Trophoblast cell (in vitro differentiated cells and primary cell): ENCODE results near the gene CHD6.

Experiments
- DNase-seq, 2 donors: peaks; one replicate each; pipeline ENCODE4 v3.0.0-alpha.2; 2016
- H2AFZ ChIP-seq: 2 replicates; pipeline ENCODE4 v1.6.1; 2013; ENCODE audit warnings: low read length, moderate library complexity, mild to moderate bottlenecking; ENCODE audit not compliant: insufficient read depth, poor library complexity
- H2AK5ac ChIP-seq: 2 replicates; pipeline ENCODE4 v1.6.1; 2013; ENCODE audit warnings: mild to moderate bottlenecking, low read length
- H2BK120ac ChIP-seq: 2 replicates; pipeline ENCODE4 v1.6.1; 2013; ENCODE audit warnings: low read length, mild to moderate bottlenecking, moderate library complexity; ENCODE audit not compliant: insufficient read depth, poor library complexity
- H2BK12ac ChIP-seq: 2 replicates; pipeline ENCODE4 v1.6.1; 2013; ENCODE audit warnings: mild to moderate bottlenecking, low read length, moderate library complexity
- H2BK5ac ChIP-seq: 2 replicates; pipeline ENCODE4 v1.6.1; 2013; ENCODE audit warnings: low read length, low read depth, moderate library complexity, mild to moderate bottlenecking; ENCODE audit not compliant: poor library complexity
- H3K14ac ChIP-seq: 2 replicates; pipeline ENCODE4 v1.6.1; 2013; ENCODE audit warnings: mild to moderate bottlenecking, low read length
- H3K18ac ChIP-seq: 2 replicates; pipeline ENCODE4 v1.6.1; 2013; ENCODE audit warnings: mild to moderate bottlenecking, low read length
- H3K23ac ChIP-seq: 2 replicates; pipeline ENCODE4 v1.6.1; 2013; ENCODE audit warnings: low read length
- H3K27ac ChIP-seq: 2 replicates; pipeline ENCODE4 v1.5.1; 2013; ENCODE audit warnings: low read depth, mild to moderate bottlenecking, inconsistent platforms, low read length, moderate library complexity
- H3K27me3 ChIP-seq: 2 replicates; pipeline ENCODE4 v1.6.1; 2013; ENCODE audit warnings: inconsistent platforms, mild to moderate bottlenecking, low read length, moderate library complexity; ENCODE audit not compliant: insufficient read depth
- H3K36me3 ChIP-seq, 2 experiments: 1 replicate in 1 of 2; 2 replicates in 1 of 2; pipeline ENCODE4 v1.6.1; 2013; ENCODE audit warnings: low read length in 2 of 2, mild to moderate bottlenecking in 2 of 2, moderate library complexity in 1 of 2; ENCODE audit not compliant: insufficient read depth in 2 of 2, control insufficient read depth in 1 of 2
- H3K4ac ChIP-seq: 2 replicates; pipeline ENCODE4 v1.6.1; 2013; ENCODE audit warnings: low read depth, mild to moderate bottlenecking, low read length, moderate library complexity
- H3K4me1 ChIP-seq, 2 experiments: 1 replicate in 1 of 2; 2 replicates in 1 of 2; pipeline ENCODE4 v1.6.1; 2013; ENCODE audit warnings: low read length in 2 of 2, mild to moderate bottlenecking in 2 of 2, moderate library complexity in 1 of 2; ENCODE audit not compliant: insufficient read depth in 2 of 2, control insufficient read depth in 1 of 2
- H3K4me2 ChIP-seq: 2 replicates; pipeline ENCODE4 v1.6.1; 2013; ENCODE audit warnings: inconsistent platforms, mild to moderate bottlenecking, low read length, moderate library complexity
- H3K4me3 ChIP-seq: 2 replicates; pipeline ENCODE4 v1.5.1; 2013; ENCODE audit warnings: mild to moderate bottlenecking, low read depth, low read length, inconsistent platforms
- H3K79me1 ChIP-seq: one replicate; pipeline ENCODE4 v1.6.1; 2013; ENCODE audit warnings: low read length
- H3K79me2 ChIP-seq: 2 replicates; pipeline ENCODE4 v1.6.1; 2013; ENCODE audit warnings: low read length, mild to moderate bottlenecking; ENCODE audit not compliant: control insufficient read depth, insufficient read depth, poor library complexity
- H3K9ac ChIP-seq: 2 replicates; pipeline ENCODE4 v1.6.1; 2013; ENCODE audit warnings: mild to moderate bottlenecking, low read length
- H3K9me3 ChIP-seq: 2 replicates; pipeline ENCODE4 v1.6.1; 2013; ENCODE audit warnings: low read depth, mild to moderate bottlenecking, control low read depth, inconsistent platforms, low read length; ENCODE audit not compliant: insufficient read depth
- H4K12ac ChIP-seq: 2 replicates; pipeline ENCODE4 v1.6.1; 2013; ENCODE audit warnings: low read depth, mild to moderate bottlenecking, low read length, moderate library complexity
- H4K8ac ChIP-seq: 2 replicates; pipeline ENCODE4 v1.6.1; 2013; ENCODE audit warnings: low read depth, mild to moderate bottlenecking, low read length, moderate library complexity
- H4K91ac ChIP-seq: one replicate; pipeline ENCODE4 v1.6.1; 2013; ENCODE audit warnings: low read depth, mild to moderate bottlenecking, low read length, moderate library complexity
- WGBS: extraction: QIAGEN DNeasy Blood & Tissue Kit; methylation state at CpG from one replicate; pipeline ENCODE4 v1.1.7; 2013; ENCODE audit warnings: missing lambda C conversion rate; ENCODE audit not compliant: insufficient read length, insufficient coverage; ENCODE audit errors: extremely low coverage; 5-methylcytosine and 5-hydroxymethylcytosine counted together

Gene CHD6

DNA sequence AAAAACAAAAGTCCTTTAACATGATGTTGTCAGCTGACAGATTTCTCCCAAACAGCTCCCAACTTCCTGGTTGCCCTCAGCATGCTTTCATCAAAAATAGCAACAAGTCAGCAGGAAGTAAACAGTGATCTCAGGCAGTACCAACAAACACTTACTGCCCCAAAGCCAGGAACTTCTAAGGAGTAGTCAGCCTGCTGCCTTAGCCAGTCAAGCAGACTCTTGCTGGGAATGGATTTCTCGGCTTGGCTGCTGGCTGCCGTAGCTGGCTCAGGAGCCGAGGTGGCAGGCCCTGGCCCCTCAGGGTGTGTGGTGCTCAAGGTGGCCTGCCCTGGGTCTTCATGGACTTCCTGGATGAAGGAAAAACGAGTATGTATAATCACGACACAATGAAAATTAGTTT lies 205.0 kb downstream of the CHD6 start:
- H4K8ac ChIP-seq = no peak overlapping the region
- H3K4me3 ChIP-seq = no peak overlapping the region
- WGBS = no CpG with 5 or more reads among the region's 5 CpGs
- no peak overlapping the region for H2AFZ ChIP-seq
- no peak overlapping the region for H2AK5ac ChIP-seq
- no peak overlapping the region for H3K18ac ChIP-seq
- H4K12ac ChIP-seq = no peak overlapping the region
- no peak overlapping the region for H2BK5ac ChIP-seq
- no peak overlapping the region for H3K14ac ChIP-seq
- H3K36me3 ChIP-seq = peaks cover 25 to 52% of the 10 kb centered on the region in 2 experiments
- no peak overlapping the region for H3K4me2 ChIP-seq
- peaks cover 10 to 14% of the 10 kb centered on the region in 2 experiments for H3K4me1 ChIP-seq
- no peak overlapping the region for H3K27ac ChIP-seq
- H3K4ac ChIP-seq = no peak overlapping the region
- H3K23ac ChIP-seq = no peak overlapping the region
- no peak for DNase-seq
- H4K91ac ChIP-seq = no peak overlapping the region
- H3K79me1 ChIP-seq = no peaks in the 10 kb centered on the region
- no peaks in the 10 kb centered on the region for H3K27me3 ChIP-seq
- H2BK120ac ChIP-seq = no peak overlapping the region
- no peak overlapping the region for H3K9ac ChIP-seq
- no peak overlapping the region for H2BK12ac ChIP-seq
- H3K9me3 ChIP-seq = peaks cover 2% of the 10 kb centered on the region
- H3K79me2 ChIP-seq = no peaks in the 10 kb centered on the region

DNA sequence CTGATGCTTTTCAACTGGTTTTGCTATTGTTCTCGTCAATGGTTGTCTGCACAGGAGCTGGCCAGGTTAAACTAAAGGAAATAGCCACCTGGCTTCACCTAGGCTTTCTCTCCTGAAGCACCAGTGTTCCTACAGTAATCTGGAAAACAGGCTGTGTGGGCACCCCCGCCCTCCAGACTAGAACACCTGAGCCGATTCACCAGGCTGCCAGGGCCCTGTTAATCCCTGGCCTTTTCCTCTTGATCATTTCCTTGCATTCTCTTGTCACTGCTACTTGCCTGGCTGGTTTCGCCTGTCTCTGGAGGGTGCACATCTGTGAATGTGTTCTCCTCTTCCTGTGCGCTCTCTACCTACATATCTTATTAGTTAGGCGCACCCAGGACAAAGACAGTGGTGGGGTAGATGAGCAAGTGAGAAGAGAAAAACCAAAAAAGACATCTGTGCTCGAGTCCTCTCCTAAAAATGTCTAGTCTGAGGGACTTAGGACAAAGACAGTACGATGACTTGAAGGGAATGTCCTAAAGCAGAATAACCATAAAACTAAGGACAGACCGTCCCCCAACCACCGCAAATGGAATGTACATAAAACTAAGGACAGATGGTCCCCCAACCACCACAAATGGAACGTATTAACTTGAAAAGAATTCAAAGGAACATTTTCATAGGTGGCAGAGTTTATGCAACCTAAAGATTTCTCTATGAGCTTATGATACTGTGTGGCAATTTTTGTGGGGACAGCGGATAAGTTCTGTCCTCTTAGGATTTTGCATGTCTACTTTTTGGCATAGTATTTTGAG lies 205.7 kb downstream of the CHD6 start:
- Histone ChIP-seq H3K9ac (no peak overlapping the region), H3K23ac (no peak overlapping the region), H3K4ac (no peak overlapping the region), H3K4me2 (no peak overlapping the region), H4K8ac (no peak overlapping the region), H3K27me3 (no peaks in the 10 kb centered on the region), H2BK120ac (no peak overlapping the region), H4K12ac (no peak overlapping the region), H3K27ac (no peak overlapping the region), H3K4me1 (peaks cover 12 to 16% of the 10 kb centered on the region in 2 experiments), H3K9me3 (peaks cover 3% of the 10 kb centered on the region), H3K4me3 (no peak overlapping the region), H3K79me1 (no peaks in the 10 kb centered on the region), H2AFZ (no peak overlapping the region), H3K79me2 (no peaks in the 10 kb centered on the region), H2BK12ac (no peak overlapping the region), H3K18ac (no peak overlapping the region), H3K36me3 (peaks cover 25 to 56% of the 10 kb centered on the region in 2 experiments), H2BK5ac (no peak overlapping the region), H2AK5ac (no peak overlapping the region), H3K14ac (no peak overlapping the region), H4K91ac (no peak overlapping the region)
- WGBS = no CpG with 5 or more reads among the region's 12 CpGs
- DNase-seq = no peak

GRCh38 chr20:41411391-41411847 lies 206.8 kb downstream of the CHD6 start:
- Histone ChIP-seq H3K9ac (no peak overlapping the region), H3K4me2 (no peak overlapping the region), H2AK5ac (no peak overlapping the region), H3K4ac (no peak overlapping the region), H4K12ac (no peak overlapping the region), H2BK5ac (no peak overlapping the region), H4K91ac (no peak overlapping the region), H4K8ac (no peak overlapping the region), H3K79me1 (no peaks in the 10 kb centered on the region), H3K18ac (no peak overlapping the region), H3K27me3 (no peaks in the 10 kb centered on the region), H3K4me1 (peaks cover 18 to 23% of the 10 kb centered on the region in 2 experiments), H3K23ac (no peak overlapping the region), H3K27ac (no peak overlapping the region), H2AFZ (no peak overlapping the region), H2BK12ac (no peak overlapping the region), H2BK120ac (no peak overlapping the region), H3K14ac (no peak overlapping the region), H3K4me3 (no peak overlapping the region), H3K9me3 (peaks cover 2% of the 10 kb centered on the region), H3K36me3 (peaks cover 23 to 61% of the 10 kb centered on the region in 2 experiments), H3K79me2 (no peaks in the 10 kb centered on the region)
- WGBS = no CpG with 5 or more reads among the region's 2 CpGs
- DNase-seq = peak in 1 of 2 donors; percentile 79

DNA sequence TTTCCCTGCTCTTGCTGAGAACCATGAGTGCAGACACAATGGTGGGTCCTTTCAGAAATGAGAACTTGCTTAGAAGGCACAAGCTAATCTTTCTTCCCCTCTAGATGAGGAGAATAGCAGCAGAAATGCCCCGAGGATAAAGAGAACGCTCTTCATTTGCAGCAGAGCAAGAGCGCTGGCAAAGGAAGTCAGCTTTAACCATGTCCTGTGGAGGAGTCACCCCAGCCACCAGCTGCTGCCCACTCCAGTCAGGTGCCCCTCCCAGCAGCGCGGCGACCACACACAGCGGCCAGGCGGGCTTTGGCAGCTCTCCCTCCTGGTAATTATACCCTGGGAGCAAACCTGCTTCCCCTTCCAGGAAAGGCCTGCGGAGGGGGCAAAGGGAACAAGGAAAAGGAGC lies 209.2 kb downstream of the CHD6 start:
- no peak overlapping the region for H3K14ac ChIP-seq
- H3K4me3 ChIP-seq = no peak overlapping the region
- H3K27me3 ChIP-seq = no peaks in the 10 kb centered on the region
- H3K36me3 ChIP-seq = peaks cover 26 to 63% of the 10 kb centered on the region in 2 experiments
- no peak overlapping the region for H3K27ac ChIP-seq
- peaks cover 1% of the 10 kb centered on the region for H3K9me3 ChIP-seq
- H3K4me1 ChIP-seq = peaks cover 18 to 24% of the 10 kb centered on the region in 2 experiments
- H3K4me2 ChIP-seq = no peak overlapping the region
- WGBS = no CpG with 5 or more reads among the region's 9 CpGs
- H4K91ac ChIP-seq = no peak overlapping the region
- H2BK5ac ChIP-seq = no peak overlapping the region
- H3K18ac ChIP-seq = no peak overlapping the region
- no peak overlapping the region for H2BK120ac ChIP-seq
- no peak overlapping the region for H3K4ac ChIP-seq
- H2AK5ac ChIP-seq = no peak overlapping the region
- H2BK12ac ChIP-seq = no peak overlapping the region
- H2AFZ ChIP-seq = no peak overlapping the region
- H3K23ac ChIP-seq = no peak overlapping the region
- no peak overlapping the region for H4K12ac ChIP-seq
- H3K9ac ChIP-seq = no peak overlapping the region
- DNase-seq = no peak
- H4K8ac ChIP-seq = no peak overlapping the region
- H3K79me1 ChIP-seq = no peaks in the 10 kb centered on the region
- H3K79me2 ChIP-seq = no peaks in the 10 kb centered on the region
